H9 (cell line): ENCODE results near the gene R3HDM1. TPM values are rescaled to one million over a fixed set of nuclear protein-coding genes. Genes with fewer than 3 reads are reported as not detected.

Experiments used
- DNase-seq: peaks from one replicate; pipeline ENCODE4 v3.0.0-alpha.2; 2017
- H2AFZ ChIP-seq: one replicate; pipeline ENCODE4 v1.6.1; 2013; ENCODE audit warnings: mild to moderate bottlenecking, low read length, control low read depth, moderate library complexity
- H2AK5ac ChIP-seq: 2 replicates; pipeline ENCODE4 v1.6.1; 2013; ENCODE audit warnings: low read length, control low read depth, mixed read lengths; ENCODE audit not compliant: insufficient read length
- H2BK120ac ChIP-seq: one replicate; pipeline ENCODE4 v1.6.1; 2013; ENCODE audit warnings: low read depth, mild to moderate bottlenecking, low read length, control low read depth, inconsistent platforms; ENCODE audit not compliant: poor library complexity, severe bottlenecking
- H2BK12ac ChIP-seq: 2 replicates; pipeline ENCODE4 v1.6.1; 2013; ENCODE audit warnings: low read length, control low read depth, mixed read lengths, low read depth; ENCODE audit not compliant: insufficient read length
- H2BK15ac ChIP-seq: 2 replicates; pipeline ENCODE4 v1.6.1; 2013; ENCODE audit warnings: low read depth, low read length, control low read depth
- H2BK20ac ChIP-seq: one replicate; pipeline ENCODE4 v1.6.1; 2013; ENCODE audit warnings: low read depth, mild to moderate bottlenecking, low read length, control low read depth, inconsistent platforms; ENCODE audit not compliant: poor library complexity, severe bottlenecking
- H2BK5ac ChIP-seq: 2 replicates; pipeline ENCODE4 v1.6.1; 2013; ENCODE audit warnings: low read length, control low read depth, mixed read lengths; ENCODE audit not compliant: insufficient read length
- H3K14ac ChIP-seq: 2 replicates; pipeline ENCODE4 v1.6.1; 2013; ENCODE audit warnings: low read length, control low read depth; ENCODE audit not compliant: insufficient read depth
- H3K18ac ChIP-seq: 2 replicates; pipeline ENCODE4 v1.6.1; 2013; ENCODE audit warnings: low read depth, mild to moderate bottlenecking, mixed read lengths, low read length, control low read depth; ENCODE audit not compliant: insufficient read length
- H3K23ac ChIP-seq: 2 replicates; pipeline ENCODE4 v1.6.1; 2013; ENCODE audit warnings: low read length, control low read depth, mixed read lengths, low read depth; ENCODE audit not compliant: insufficient read length
- H3K23me2 ChIP-seq: 2 replicates; pipeline ENCODE4 v1.6.1; 2013; ENCODE audit warnings: low read depth, mild to moderate bottlenecking, mixed read lengths, low read length, control low read depth; ENCODE audit not compliant: insufficient read length, poor library complexity, severe bottlenecking
- H3K27ac ChIP-seq: 2 replicates; pipeline ENCODE4 v1.5.1; 2013; ENCODE audit warnings: low read length, control low read depth, mixed read lengths, low read depth; ENCODE audit not compliant: insufficient read length
- H3K27me3 ChIP-seq: 2 replicates; pipeline ENCODE4 v1.6.1; 2013; ENCODE audit warnings: low read length, control low read depth, inconsistent platforms; ENCODE audit not compliant: insufficient read depth
- H3K4ac ChIP-seq: 2 replicates; pipeline ENCODE4 v1.6.1; 2013; ENCODE audit warnings: low read depth, mild to moderate bottlenecking, control low read depth, inconsistent platforms, low read length, moderate library complexity
- H3K4me1 ChIP-seq: 2 replicates; pipeline ENCODE4 v1.6.1; 2013; ENCODE audit warnings: low read length, control low read depth, inconsistent platforms; ENCODE audit not compliant: insufficient read depth
- H3K4me2 ChIP-seq: 2 replicates; pipeline ENCODE4 v1.6.1; 2013; ENCODE audit warnings: low read length, control low read depth, mixed read lengths; ENCODE audit not compliant: insufficient read length, insufficient read depth
- H3K56ac ChIP-seq: 2 replicates; pipeline ENCODE4 v1.6.1; 2013; ENCODE audit warnings: low read depth, mild to moderate bottlenecking, mixed read lengths, low read length, control low read depth; ENCODE audit not compliant: insufficient read length
- H3K79me1 ChIP-seq: 2 replicates; pipeline ENCODE4 v1.6.1; 2013; ENCODE audit warnings: low read depth, mild to moderate bottlenecking, moderate library complexity, low read length, control low read depth, inconsistent platforms; ENCODE audit not compliant: insufficient read depth, poor library complexity, severe bottlenecking
- H3K79me2 ChIP-seq: 2 replicates; pipeline ENCODE4 v1.6.1; 2013; ENCODE audit warnings: low read length, control low read depth, inconsistent platforms; ENCODE audit not compliant: insufficient read depth
- H3K9ac ChIP-seq: 2 replicates; pipeline ENCODE4 v1.6.1; 2013; ENCODE audit warnings: low read length, control low read depth, mixed read lengths; ENCODE audit not compliant: insufficient read length; ENCODE audit errors: extremely low read depth
- H3K9me3 ChIP-seq: one replicate; pipeline ENCODE4 v1.6.1; 2013; ENCODE audit warnings: low read depth, low read length, inconsistent platforms; ENCODE audit not compliant: control insufficient read depth
- H3T11ph ChIP-seq: one replicate; pipeline ENCODE4 v1.6.1; 2013; ENCODE audit warnings: mild to moderate bottlenecking, low read length, control low read depth, inconsistent platforms
- H4K20me1 ChIP-seq: one replicate; pipeline ENCODE4 v1.6.1; 2013; ENCODE audit not compliant: control insufficient read depth, insufficient read length, insufficient read depth
- H4K5ac ChIP-seq: 2 replicates; pipeline ENCODE4 v1.6.1; 2013; ENCODE audit warnings: low read depth, mild to moderate bottlenecking, mixed read lengths, low read length, control low read depth; ENCODE audit not compliant: insufficient read length
- H4K8ac ChIP-seq: replicated peaks from 2 replicates; pipeline ENCODE4 v1.6.1; 2013; ENCODE audit warnings: low read length, control low read depth, mixed read lengths, low read depth; ENCODE audit not compliant: insufficient read length
- H4K91ac ChIP-seq: 2 replicates; pipeline ENCODE4 v1.6.1; 2013; ENCODE audit warnings: low read depth, mild to moderate bottlenecking, moderate library complexity, mixed read lengths, low read length, control low read depth; ENCODE audit not compliant: insufficient read length
- H3K27ac Mint-ChIP-seq, 3 experiments: 2 replicates in 2 of 3; 3 replicates in 1 of 3; pipeline ENCODE4 v1.8.0; 2020 to 2021; ENCODE audit warnings: mixed read lengths in 3 of 3, mild to moderate bottlenecking in 1 of 3, moderate library complexity in 1 of 3
- H3K27me3 Mint-ChIP-seq: 2 replicates; pipeline ENCODE4 v1.8.0; 2021; ENCODE audit warnings: low read depth, mild to moderate bottlenecking, moderate library complexity, mixed read lengths
- H3K36me3 Mint-ChIP-seq, 3 experiments: 2 replicates in 2 of 3; 3 replicates in 1 of 3; pipeline ENCODE4 v1.8.0; 2020 to 2021; ENCODE audit warnings: low read depth in 3 of 3, mixed read lengths in 3 of 3; ENCODE audit not compliant: insufficient read depth in 1 of 3
- H3K4me1 Mint-ChIP-seq, 2 experiments: 2 replicates each; pipeline ENCODE4 v1.8.0; 2020; ENCODE audit warnings: mixed read lengths in 2 of 2
- H3K4me3 Mint-ChIP-seq, 2 experiments: 2 replicates in 1 of 2; 3 replicates in 1 of 2; pipeline ENCODE4 v1.8.0; 2020 to 2021; ENCODE audit warnings: mild to moderate bottlenecking in 2 of 2, mixed read lengths in 2 of 2, moderate library complexity in 1 of 2
- H3K9me3 Mint-ChIP-seq, 2 experiments: 2 replicates in 1 of 2; 3 replicates in 1 of 2; pipeline ENCODE4 v1.8.0; 2020; ENCODE audit warnings: mild to moderate bottlenecking in 2 of 2, mixed read lengths in 2 of 2, moderate library complexity in 1 of 2
- CTCF ChIP-seq: fragments of 200-600 bp; sonication (generic); conservative IDR thresholded peaks from 3 replicates; pipeline ENCODE4 v1.8.0; 2021; ENCODE audit warnings: antibody characterized with exemption, mild to moderate bottlenecking
- WGBS: extraction: QIAGEN DNeasy Blood & Tissue Kit; methylation state at CpG from one replicate; pipeline ENCODE4 v1.1.7; 2013; ENCODE audit warnings: missing lambda C conversion rate, low lambda C conversion rate, mixed read lengths; ENCODE audit not compliant: insufficient read length; ENCODE audit errors: extremely low coverage; 5-methylcytosine and 5-hydroxymethylcytosine counted together
- total RNA-seq: library from RNA; stranded (reverse); gene quantifications from 2 replicates; pipeline ENCODE4 v1.2.1, GENCODE V29; 2021

Gene R3HDM1
- total RNA-seq, 1 experiment from 2014 or later = 58.8 TPM

- H4K20me1 ChIP-seq = no peaks in the 10 kb centered on the region
- H2BK5ac ChIP-seq = no peak overlapping the region
- no peaks in the 10 kb centered on the region for H3K27me3 ChIP-seq
- WGBS = no CpG with 5 or more reads among the region's 2 CpGs
- H3K18ac ChIP-seq = no peak overlapping the region
- H2BK120ac ChIP-seq = no peak overlapping the region
- no peak overlapping the region for H4K8ac ChIP-seq
- H3K56ac ChIP-seq = no peak overlapping the region
- no peak overlapping the region for H3K23ac ChIP-seq
- H3K4me1 ChIP-seq = no peaks in the 10 kb centered on the region
- no peak for TF ChIP-seq CTCF
- H2BK12ac ChIP-seq = no peak overlapping the region
- Mint-ChIP-seq H3K27me3 (no peaks in the 10 kb centered on the region), H3K36me3 (peaks cover 41 to 93% (median 84%) of the 10 kb centered on the region in 3 experiments; a peak in 6 of 7 replicates), H3K27ac (no peak overlapping the region; a peak in 2 of 7 replicates), H3K4me3 (no peak overlapping the region), H3K9me3 (no peaks in the 10 kb centered on the region), H3K4me1 (no peaks in the 10 kb centered on the region)
- no peak overlapping the region for H4K91ac ChIP-seq
- H3K4ac ChIP-seq = no peak overlapping the region
- no peak for DNase-seq
- no peaks in the 10 kb centered on the region for H3K79me1 ChIP-seq
- no peak overlapping the region for H3T11ph ChIP-seq
- no peak overlapping the region for H2AK5ac ChIP-seq
- no peak overlapping the region for H2BK20ac ChIP-seq
- no peak overlapping the region for H4K5ac ChIP-seq
- no peaks in the 10 kb centered on the region for H3K9me3 ChIP-seq
- no peaks in the 10 kb centered on the region for H3K23me2 ChIP-seq
- no peak overlapping the region for H2AFZ ChIP-seq
- H3K9ac ChIP-seq = no peak overlapping the region
- no peak overlapping the region for H3K4me2 ChIP-seq
- no peak overlapping the region for H2BK15ac ChIP-seq
- no peaks in the 10 kb centered on the region for H3K79me2 ChIP-seq
- H3K14ac ChIP-seq = no peak overlapping the region
- H3K27ac ChIP-seq = no peak overlapping the region
These were observed 242.0 kb downstream of the R3HDM1 start for GRCh38 chr2:135773319-135773718.
